HG03108 (cell line): ENCODE data around the gene CTSE.

Experiments used
- ATAC-seq: cut with Tn5 transposase; IDR thresholded peaks from one replicate; pipeline ENCODE4 v1.9.1; 2021; ENCODE audit warnings: moderate library complexity; ENCODE audit not compliant: unreplicated experiment

Gene CTSE

GRCh38 chr1:205994346-205994745 lies 29.3 kb downstream of the CTSE start:
- no peak for ATAC-seq

- no peak for ATAC-seq
Observed at GRCh38 chr1:205993068-205993467, 30.6 kb downstream of the CTSE start.

GRCh38 chr1:205992218-205992882 lies 31.3 kb downstream of the CTSE start:
- no peak for ATAC-seq

- no peak for ATAC-seq
Observed at GRCh38 chr1:205991237-205991636, 32.5 kb downstream of the CTSE start.

GRCh38 chr1:205990226-205990625 lies 33.5 kb downstream of the CTSE start:
- no peak for ATAC-seq

- ATAC-seq: no peak
Observed at GRCh38 chr1:205989786-205990185, 33.9 kb downstream of the CTSE start.

- ATAC-seq: no peak
Observed at GRCh38 chr1:205988585-205988995, 35.1 kb downstream of the CTSE start.

GRCh38 chr1:205986861-205987260 lies 36.8 kb downstream of the CTSE start:
- no peak for ATAC-seq

GRCh38 chr1:205986292-205986691 lies 37.4 kb downstream of the CTSE start:
- no peak for ATAC-seq

GRCh38 chr1:205985330-205986005 lies 38.2 kb downstream of the CTSE start:
- no peak for ATAC-seq

GRCh38 chr1:205983925-205984725 lies 39.6 kb downstream of the CTSE start:
- ATAC-seq: no peak

- no peak for ATAC-seq
Observed at GRCh38 chr1:205981257-205981656, 42.4 kb downstream of the CTSE start.

- no peak for ATAC-seq
Observed at GRCh38 chr1:205980237-205980870, 43.3 kb downstream of the CTSE start.

GRCh38 chr1:205979301-205979700 lies 44.4 kb downstream of the CTSE start:
- ATAC-seq: no peak

GRCh38 chr1:205978676-205979075 lies 45.0 kb downstream of the CTSE start:
- no peak for ATAC-seq

GRCh38 chr1:205977402-205978014 lies 46.2 kb downstream of the CTSE start:
- ATAC-seq: no peak

- no peak for ATAC-seq
Observed at GRCh38 chr1:205976708-205977401, 46.8 kb downstream of the CTSE start.

GRCh38 chr1:205976036-205976435 lies 47.7 kb downstream of the CTSE start:
- ATAC-seq: no peak

GRCh38 chr1:205975387-205975998 lies 48.2 kb downstream of the CTSE start:
- ATAC-seq: no peak

GRCh38 chr1:205974712-205975111 lies 49.0 kb downstream of the CTSE start:
- no peak for ATAC-seq
